GM06990 (cell line): Measurements from ENCODE around the gene CORT.

Source experiments
- DNase-seq: peaks from one replicate; pipeline ENCODE4 v3.0.0-alpha.2; 2011; ENCODE audit not compliant: insufficient read length; ENCODE audit errors: extremely low read depth
- H3K27me3 ChIP-seq: replicated peaks from 2 replicates; pipeline ENCODE4 v1.6.0; 2011; ENCODE audit warnings: low read length; ENCODE audit not compliant: control insufficient read depth, insufficient read depth
- H3K36me3 ChIP-seq: 2 replicates; pipeline ENCODE4 v1.5.1; 2011; ENCODE audit warnings: low read length; ENCODE audit not compliant: control insufficient read depth, insufficient read depth
- H3K4me3 ChIP-seq: replicated peaks from 2 replicates; pipeline ENCODE4 v1.5.1; 2011; ENCODE audit warnings: low read depth, mild to moderate bottlenecking, control low read depth, low read length
- TF ChIP-seq, protein P1 (sequence below): IDR thresholded peaks from 2 replicates; pipeline ENCODE4 v1.5.1; 2011; ENCODE audit warnings: low read length, control low read depth, mild to moderate bottlenecking, inconsistent platforms; ENCODE audit not compliant: insufficient read depth, poor library complexity, severe bottlenecking

Gene CORT

DNA sequence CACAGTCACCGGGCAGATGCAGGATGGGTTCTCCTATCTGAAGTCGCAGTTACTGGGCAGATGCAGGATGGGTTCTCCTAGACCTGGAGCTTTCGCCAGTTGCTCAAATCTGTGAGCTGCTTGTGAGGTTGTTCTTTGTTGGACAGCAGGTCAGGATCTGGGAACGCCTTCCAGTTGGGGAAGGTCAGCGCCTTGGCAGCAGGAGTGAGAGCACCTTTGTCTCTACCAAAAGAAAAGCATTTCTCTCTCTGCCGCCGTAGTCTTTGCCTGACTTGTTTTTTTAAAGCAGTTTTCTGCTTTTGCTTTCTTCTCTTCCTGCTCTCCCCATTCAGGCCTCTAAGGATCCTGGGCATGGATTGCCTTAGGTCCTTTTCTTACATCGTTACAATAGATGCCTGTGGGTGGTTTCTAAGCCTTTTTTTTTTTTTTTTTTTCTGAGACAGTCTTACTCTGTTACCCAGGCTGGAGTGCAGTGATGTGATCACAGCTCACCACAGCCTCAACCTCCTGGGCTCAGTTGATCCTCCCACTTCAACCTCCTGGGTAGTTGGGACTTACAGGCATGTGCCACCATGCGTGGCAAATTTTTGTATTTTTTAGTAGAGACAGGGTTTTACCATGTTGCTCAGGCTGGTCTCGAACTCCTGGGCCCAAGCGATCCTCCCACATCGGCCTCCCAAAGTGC, 40.6 kb downstream of the CORT start:
- Histone ChIP-seq H3K4me3 (no peak overlapping the region), H3K36me3 (no peaks in the 10 kb centered on the region), H3K27me3 (no peaks in the 10 kb centered on the region)
- TF ChIP-seq, protein P1, sequence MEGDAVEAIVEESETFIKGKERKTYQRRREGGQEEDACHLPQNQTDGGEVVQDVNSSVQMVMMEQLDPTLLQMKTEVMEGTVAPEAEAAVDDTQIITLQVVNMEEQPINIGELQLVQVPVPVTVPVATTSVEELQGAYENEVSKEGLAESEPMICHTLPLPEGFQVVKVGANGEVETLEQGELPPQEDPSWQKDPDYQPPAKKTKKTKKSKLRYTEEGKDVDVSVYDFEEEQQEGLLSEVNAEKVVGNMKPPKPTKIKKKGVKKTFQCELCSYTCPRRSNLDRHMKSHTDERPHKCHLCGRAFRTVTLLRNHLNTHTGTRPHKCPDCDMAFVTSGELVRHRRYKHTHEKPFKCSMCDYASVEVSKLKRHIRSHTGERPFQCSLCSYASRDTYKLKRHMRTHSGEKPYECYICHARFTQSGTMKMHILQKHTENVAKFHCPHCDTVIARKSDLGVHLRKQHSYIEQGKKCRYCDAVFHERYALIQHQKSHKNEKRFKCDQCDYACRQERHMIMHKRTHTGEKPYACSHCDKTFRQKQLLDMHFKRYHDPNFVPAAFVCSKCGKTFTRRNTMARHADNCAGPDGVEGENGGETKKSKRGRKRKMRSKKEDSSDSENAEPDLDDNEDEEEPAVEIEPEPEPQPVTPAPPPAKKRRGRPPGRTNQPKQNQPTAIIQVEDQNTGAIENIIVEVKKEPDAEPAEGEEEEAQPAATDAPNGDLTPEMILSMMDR: no peak
- no peak for DNase-seq

DNA sequence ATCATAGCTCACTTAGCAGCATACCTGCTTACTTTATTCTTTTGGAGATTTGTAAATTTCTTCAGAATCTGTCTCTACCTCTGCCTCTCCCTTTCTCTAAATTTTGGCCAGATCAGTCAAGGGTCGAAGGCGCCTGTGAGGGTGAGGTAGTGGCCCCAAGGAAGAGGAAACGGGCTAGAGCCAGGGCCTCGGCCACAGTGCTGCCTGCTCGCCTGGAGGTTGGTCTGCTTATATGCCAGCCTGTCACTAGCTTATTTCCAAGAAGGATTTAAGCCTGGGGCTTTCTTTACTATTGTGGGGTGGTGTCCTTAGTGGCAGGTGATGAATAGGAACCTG, 44.6 kb downstream of the CORT start:
- peaks cover 4% of the 10 kb centered on the region; the same call in 1 of the 2 replicates for H3K36me3 ChIP-seq
- no peak for DNase-seq
- H3K4me3 ChIP-seq: no peak overlapping the region
- TF ChIP-seq, protein P1: no peak
- H3K27me3 ChIP-seq: no peaks in the 10 kb centered on the region

DNA sequence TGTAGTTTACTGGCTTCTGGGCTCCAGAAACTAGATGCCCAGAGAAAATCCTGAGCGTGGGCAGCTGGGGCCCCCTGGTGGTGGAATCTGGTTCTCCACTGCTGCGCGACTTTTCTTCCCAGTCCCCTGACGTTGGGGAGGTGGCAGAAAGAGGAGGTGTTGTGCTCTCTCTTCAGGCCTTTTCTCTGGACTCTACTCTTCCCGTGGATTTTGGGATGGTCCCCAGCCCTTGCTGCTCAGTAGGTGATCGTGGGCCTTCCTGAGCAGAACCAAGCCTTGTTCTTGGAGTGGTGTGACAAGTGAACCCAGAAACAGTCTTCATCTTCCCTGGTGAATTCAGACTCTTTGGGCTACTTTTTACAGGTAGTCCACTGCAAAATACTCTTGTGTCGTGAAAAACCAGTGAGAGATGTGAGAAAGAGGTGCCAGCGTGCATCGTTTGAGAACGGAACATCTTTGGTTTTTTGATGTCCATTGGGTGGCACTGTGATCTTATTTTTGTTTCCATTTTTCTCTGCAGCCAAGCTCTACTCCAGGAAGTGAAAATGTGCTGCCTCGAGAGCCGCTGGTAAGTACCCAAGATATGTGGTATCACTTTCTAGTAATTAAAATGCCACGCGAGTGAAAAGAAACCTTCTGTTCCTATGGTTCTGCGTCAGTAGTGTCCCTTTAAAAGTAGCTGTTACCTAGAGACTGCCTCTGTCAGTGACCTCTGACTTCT, 45.1 kb downstream of the CORT start:
- Histone ChIP-seq H3K27me3 (no peaks in the 10 kb centered on the region), H3K4me3 (peak overlapping the region; percentile 50), H3K36me3 (peaks cover 4% of the 10 kb centered on the region; the same call in 1 of the 2 replicates)
- DNase-seq: peak; percentile 69
- TF ChIP-seq, protein P1: peak; percentile 95

DNA sequence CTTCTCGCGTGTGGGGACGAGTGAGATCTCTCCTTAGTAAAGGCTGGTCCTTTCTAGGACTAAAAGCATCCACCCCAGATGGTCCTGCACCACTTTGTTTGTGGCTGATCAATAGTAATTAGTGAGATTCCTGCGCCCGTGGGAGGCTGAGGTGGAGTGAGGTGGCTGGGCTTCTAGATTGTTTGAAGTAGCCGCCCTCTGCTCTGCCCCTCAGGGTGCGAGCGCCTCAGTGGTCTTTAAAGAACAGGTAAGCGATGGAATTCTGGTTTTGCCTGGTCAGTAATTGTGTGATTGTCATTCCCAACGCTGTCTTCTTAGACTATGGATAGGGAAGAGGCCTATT, 45.6 kb downstream of the CORT start:
- Histone ChIP-seq H3K36me3 (peaks cover 4% of the 10 kb centered on the region; the same call in 1 of the 2 replicates), H3K4me3 (peak overlapping the region; percentile 38), H3K27me3 (no peaks in the 10 kb centered on the region)
- no peak for DNase-seq
- TF ChIP-seq, protein P1: no peak

DNA sequence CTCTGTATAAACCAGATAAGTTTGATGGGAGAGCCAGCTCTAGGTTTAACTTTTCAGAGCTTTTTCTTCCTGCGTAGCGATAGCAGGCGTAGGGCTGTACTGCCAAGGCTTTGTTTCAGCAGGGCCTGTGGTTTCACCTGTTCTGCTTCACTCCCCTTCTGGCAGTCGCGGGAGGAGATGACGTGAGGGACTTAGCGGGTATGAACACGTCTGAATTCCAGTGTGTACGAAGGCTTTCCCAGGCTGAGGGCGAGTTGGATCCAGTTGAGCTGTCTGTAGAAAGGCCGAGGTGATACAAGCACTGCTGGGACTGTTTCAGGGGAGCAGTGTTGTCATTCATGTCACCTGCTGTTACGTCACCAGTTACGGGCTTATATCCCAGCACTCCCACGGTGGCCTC, 46.1 kb downstream of the CORT start:
- peaks cover 4% of the 10 kb centered on the region; the same call in 1 of the 2 replicates for H3K36me3 ChIP-seq
- TF ChIP-seq, protein P1: no peak
- no peaks in the 10 kb centered on the region for H3K27me3 ChIP-seq
- no peak overlapping the region for H3K4me3 ChIP-seq
- DNase-seq: no peak

DNA sequence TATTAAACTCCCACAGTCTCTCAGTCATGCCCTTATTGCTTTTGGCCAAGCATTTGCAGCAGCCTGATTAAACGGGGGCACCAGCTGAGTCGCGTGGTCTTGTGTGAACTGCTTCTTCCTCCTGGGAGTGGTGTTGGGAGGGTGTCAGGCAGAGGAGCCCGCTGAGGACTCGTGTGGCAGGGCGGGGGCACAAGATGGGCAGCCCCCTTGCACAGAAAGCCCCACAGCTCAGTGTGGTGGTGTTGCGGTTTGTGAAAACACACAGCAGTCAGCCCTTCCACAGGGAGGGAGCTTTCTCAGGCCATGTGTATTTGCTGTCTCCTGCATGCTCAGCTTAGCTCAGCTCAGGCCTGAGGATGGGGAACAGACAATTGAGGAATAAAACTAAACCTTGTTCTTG, 47.3 kb downstream of the CORT start:
- H3K4me3 ChIP-seq: no peak overlapping the region
- no peak for DNase-seq
- peaks cover 4% of the 10 kb centered on the region; the same call in 1 of the 2 replicates for H3K36me3 ChIP-seq
- TF ChIP-seq, protein P1: no peak
- no peaks in the 10 kb centered on the region for H3K27me3 ChIP-seq
